GM12874 (cell line): ENCODE results near the gene GRIK4.

Experiments
- TF ChIP-seq, protein P1 (sequence below): IDR thresholded peaks from 2 replicates; pipeline ENCODE4 v1.5.1; 2011; ENCODE audit warnings: low read depth, mild to moderate bottlenecking, control low read depth, low read length, moderate library complexity; ENCODE audit not compliant: insufficient read depth

Gene GRIK4

DNA sequence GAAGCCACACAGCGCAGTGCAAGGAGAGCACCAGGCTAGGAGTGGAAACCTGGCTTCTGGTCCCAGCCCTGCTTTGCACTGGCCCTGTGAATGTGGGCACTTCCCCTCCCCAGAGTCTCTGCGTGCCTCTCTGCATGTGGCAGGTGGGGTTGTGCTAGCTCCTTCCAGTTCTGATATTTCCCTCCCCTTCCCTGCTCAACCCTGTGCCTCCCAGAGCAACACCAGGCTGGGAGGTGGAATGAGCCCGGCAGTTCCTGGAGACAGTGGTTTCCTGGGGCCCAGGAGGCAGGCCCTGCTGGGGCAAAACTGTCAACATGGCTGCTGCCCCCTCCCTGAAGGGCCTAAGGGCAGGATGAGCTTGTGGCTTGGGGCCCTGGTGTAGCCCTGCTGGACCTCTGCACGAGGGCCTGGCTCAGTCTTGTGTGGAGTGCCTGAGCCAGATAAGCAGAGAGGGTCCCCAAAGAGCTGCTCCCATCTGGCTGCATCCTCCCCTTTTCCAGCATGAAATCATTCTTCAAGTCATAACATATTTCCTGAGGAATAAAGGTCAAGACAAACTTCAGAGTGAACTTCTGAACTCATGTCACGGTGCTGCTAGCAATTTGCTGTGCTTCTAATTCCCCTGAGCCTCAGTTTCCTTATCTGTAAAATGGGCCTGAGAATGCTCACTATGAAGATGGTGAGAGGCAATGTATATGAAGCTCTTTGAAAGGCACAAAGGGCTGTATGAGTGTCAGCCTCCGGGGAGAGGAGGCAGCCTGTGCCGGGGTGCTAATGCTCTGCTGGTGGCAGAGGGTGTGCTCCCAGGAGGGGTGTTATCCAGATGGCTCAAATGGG, 116.0 kb downstream of the GRIK4 start:
- TF ChIP-seq, protein P1, sequence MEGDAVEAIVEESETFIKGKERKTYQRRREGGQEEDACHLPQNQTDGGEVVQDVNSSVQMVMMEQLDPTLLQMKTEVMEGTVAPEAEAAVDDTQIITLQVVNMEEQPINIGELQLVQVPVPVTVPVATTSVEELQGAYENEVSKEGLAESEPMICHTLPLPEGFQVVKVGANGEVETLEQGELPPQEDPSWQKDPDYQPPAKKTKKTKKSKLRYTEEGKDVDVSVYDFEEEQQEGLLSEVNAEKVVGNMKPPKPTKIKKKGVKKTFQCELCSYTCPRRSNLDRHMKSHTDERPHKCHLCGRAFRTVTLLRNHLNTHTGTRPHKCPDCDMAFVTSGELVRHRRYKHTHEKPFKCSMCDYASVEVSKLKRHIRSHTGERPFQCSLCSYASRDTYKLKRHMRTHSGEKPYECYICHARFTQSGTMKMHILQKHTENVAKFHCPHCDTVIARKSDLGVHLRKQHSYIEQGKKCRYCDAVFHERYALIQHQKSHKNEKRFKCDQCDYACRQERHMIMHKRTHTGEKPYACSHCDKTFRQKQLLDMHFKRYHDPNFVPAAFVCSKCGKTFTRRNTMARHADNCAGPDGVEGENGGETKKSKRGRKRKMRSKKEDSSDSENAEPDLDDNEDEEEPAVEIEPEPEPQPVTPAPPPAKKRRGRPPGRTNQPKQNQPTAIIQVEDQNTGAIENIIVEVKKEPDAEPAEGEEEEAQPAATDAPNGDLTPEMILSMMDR = no peak

DNA sequence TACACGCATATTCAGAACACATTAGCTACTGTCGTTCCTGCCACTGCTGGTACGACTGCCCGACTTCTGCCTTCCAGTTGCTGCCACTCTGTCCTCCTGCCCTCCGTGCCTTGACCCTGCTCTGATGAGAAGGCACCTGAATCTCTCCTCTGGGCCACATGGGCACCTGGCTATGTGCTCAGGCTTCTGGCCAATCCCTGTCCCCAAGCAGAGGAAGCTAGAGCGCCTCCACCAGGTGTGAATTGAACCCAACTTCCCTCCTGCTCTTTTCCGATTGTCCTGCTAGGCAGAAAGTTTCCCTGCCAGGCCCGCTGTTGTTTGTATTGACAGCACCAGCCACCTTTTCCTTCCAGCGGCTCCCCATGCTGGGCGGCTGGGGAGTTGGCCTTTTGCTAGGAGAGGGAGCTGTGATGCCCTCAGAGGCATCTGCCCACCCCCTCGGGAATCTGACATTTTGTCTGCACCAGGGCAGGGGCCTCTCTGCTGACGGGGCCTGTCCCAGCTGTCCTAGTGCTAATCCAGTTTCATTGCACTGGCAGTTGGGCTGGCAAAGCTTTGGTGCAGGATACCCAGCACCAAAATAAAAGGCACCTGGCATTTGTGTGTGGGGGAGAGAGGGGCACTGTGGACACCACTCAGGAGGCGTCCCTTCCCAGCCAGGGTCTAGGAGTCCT, 118.0 kb downstream of the GRIK4 start:
- TF ChIP-seq, protein P1 = no peak

DNA sequence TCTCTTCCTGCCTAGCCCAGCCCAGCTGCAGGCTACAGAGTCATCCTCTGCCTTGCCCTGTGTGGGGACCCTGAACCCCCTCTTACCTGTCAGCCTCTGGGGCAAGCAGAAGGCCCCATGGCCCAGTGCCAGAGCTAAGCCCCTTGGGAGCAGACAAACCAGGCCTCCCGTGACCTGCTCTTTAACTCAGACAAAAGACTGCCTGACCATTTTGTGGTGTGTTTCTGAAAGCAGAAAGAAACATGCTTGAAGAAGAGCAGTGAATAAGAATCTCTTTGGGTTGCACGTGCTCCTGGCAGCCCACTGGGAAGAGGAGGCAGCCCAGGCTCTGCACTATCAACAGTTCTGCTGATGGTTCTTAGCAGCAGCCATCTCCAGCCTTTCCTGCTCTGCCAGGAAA, 118.6 kb downstream of the GRIK4 start:
- TF ChIP-seq, protein P1 = no peak

- TF ChIP-seq, protein P1 = peak; percentile 64
These were observed 121.0 kb downstream of the GRIK4 start for GRCh38 chr11:120632579-120632978.

DNA sequence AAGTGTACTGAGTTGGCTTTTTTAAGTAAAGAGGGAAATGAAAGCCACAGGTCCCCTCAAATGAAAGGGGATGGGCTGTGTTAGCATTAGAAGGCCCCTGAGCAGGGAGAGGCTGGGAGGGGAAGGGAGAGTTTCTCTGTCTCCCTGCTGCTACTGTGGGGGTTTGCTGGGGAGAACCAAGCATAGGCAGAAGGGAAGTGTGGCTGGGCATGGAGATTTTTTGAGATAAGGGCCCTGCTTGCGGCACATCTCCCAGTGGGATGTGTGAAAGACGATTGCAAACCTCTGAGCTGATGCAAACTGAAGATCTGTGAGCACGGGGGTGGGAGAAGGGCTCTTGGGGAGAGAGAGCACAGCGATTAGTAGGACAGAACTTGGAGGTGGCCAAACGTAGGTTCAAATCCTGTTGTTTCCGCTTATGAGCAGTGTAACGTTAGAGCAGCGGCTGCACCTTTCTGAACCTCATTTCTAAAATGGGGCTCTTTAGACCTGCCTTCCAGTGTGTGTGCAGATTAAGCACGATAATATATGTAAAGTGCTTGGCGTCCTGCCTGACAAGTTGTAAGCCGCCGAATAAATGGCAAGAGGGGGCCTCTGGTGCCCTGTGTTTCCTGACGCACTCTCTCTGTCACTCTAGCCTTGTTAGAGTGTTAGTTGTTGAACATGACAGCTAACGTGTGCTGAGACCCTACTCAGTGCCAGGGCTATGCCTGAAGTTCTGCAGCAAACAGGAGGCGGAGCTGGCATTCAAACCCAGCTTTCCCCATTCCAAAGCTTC, 122.3 kb downstream of the GRIK4 start:
- TF ChIP-seq, protein P1 = no peak

- TF ChIP-seq, protein P1 = no peak
These were observed 123.2 kb downstream of the GRIK4 start for GRCh38 chr11:120634706-120635105.
